Mesothelial cell of epicardium (in vitro differentiated cells): ENCODE results near the gene CALD1. TPM values are rescaled to one million over a fixed set of nuclear protein-coding genes. Genes with fewer than 3 reads are reported as not detected.

Source experiments
- DNase-seq, 2 experiments: peaks; one replicate each; pipeline ENCODE4 v3.0.0; 2021; ENCODE audit warnings: low spot score in 2 of 2; ENCODE audit not compliant: unreplicated experiment in 2 of 2
- H3K27ac Mint-ChIP-seq: 2 replicates; pipeline ENCODE4 v1.8.0; 2021; ENCODE audit warnings: mixed read lengths
- H3K27me3 Mint-ChIP-seq: 2 replicates; pipeline ENCODE4 v1.8.0; 2021; ENCODE audit warnings: low read depth, mixed read lengths
- H3K36me3 Mint-ChIP-seq: 2 replicates; pipeline ENCODE4 v1.8.0; 2021; ENCODE audit warnings: mixed read lengths
- H3K4me1 Mint-ChIP-seq: 2 replicates; pipeline ENCODE4 v1.8.0; 2021; ENCODE audit warnings: mixed read lengths
- H3K4me3 Mint-ChIP-seq: 2 replicates; pipeline ENCODE4 v1.8.0; 2021; ENCODE audit warnings: mild to moderate bottlenecking, moderate library complexity, mixed read lengths
- H3K9me3 Mint-ChIP-seq: 2 replicates; pipeline ENCODE4 v1.8.0; 2021; ENCODE audit warnings: mixed read lengths
- total RNA-seq: library from RNA; stranded (reverse); gene quantifications from 3 replicates; pipeline ENCODE4 v1.2.1, GENCODE V29; 2021
- TF ChIP-seq, protein P1 (sequence below): fragments of 200-600 bp; sonication (generic); IDR thresholded peaks from one replicate; pipeline ENCODE4 v1.5.0; 2021; ENCODE audit warnings: antibody characterized with exemption; ENCODE audit not compliant: unreplicated experiment

The CALD1 gene
- total RNA-seq, 1 donor from 2014 or later, result 191 TPM

GRCh38 chr7:134933460-134934068 is 154.1 kb downstream of the CALD1 start:
- Mint-ChIP-seq H3K36me3 (peaks cover 68% of the 10 kb centered on the region), H3K4me1 (peaks cover 20% of the 10 kb centered on the region), H3K4me3 (no peak overlapping the region), H3K9me3 (peaks cover 10% of the 10 kb centered on the region), H3K27ac (peak overlapping the region; percentile 3), H3K27me3 (no peaks in the 10 kb centered on the region)
- TF ChIP-seq, protein P1, sequence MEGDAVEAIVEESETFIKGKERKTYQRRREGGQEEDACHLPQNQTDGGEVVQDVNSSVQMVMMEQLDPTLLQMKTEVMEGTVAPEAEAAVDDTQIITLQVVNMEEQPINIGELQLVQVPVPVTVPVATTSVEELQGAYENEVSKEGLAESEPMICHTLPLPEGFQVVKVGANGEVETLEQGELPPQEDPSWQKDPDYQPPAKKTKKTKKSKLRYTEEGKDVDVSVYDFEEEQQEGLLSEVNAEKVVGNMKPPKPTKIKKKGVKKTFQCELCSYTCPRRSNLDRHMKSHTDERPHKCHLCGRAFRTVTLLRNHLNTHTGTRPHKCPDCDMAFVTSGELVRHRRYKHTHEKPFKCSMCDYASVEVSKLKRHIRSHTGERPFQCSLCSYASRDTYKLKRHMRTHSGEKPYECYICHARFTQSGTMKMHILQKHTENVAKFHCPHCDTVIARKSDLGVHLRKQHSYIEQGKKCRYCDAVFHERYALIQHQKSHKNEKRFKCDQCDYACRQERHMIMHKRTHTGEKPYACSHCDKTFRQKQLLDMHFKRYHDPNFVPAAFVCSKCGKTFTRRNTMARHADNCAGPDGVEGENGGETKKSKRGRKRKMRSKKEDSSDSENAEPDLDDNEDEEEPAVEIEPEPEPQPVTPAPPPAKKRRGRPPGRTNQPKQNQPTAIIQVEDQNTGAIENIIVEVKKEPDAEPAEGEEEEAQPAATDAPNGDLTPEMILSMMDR, result no peak
- no peak for DNase-seq

- H3K27ac Mint-ChIP-seq, result peak overlapping the region; percentile 57
- H3K4me3 Mint-ChIP-seq, result no peak overlapping the region
- DNase-seq, result no peak
- H3K36me3 Mint-ChIP-seq, result peaks cover 55% of the 10 kb centered on the region
- peaks cover 41% of the 10 kb centered on the region for H3K4me1 Mint-ChIP-seq
- peaks cover 6% of the 10 kb centered on the region for H3K9me3 Mint-ChIP-seq
- TF ChIP-seq, protein P1, result no peak
- H3K27me3 Mint-ChIP-seq, result no peaks in the 10 kb centered on the region
Observed at GRCh38 chr7:134935701-134936100, 156.3 kb downstream of the CALD1 start.

GRCh38 chr7:134936893-134937510 is 157.6 kb downstream of the CALD1 start:
- Mint-ChIP-seq H3K27ac (peak overlapping the region; percentile 57), H3K4me3 (no peak overlapping the region), H3K27me3 (no peaks in the 10 kb centered on the region), H3K9me3 (peaks cover 2% of the 10 kb centered on the region), H3K4me1 (peaks cover 54% of the 10 kb centered on the region), H3K36me3 (peaks cover 51% of the 10 kb centered on the region)
- no peak for DNase-seq
- TF ChIP-seq, protein P1, result no peak

- Mint-ChIP-seq H3K27ac (peak overlapping the region; percentile 81), H3K27me3 (no peaks in the 10 kb centered on the region), H3K4me3 (no peak overlapping the region), H3K36me3 (peaks cover 46% of the 10 kb centered on the region), H3K9me3 (no peaks in the 10 kb centered on the region), H3K4me1 (peaks cover 55% of the 10 kb centered on the region)
- DNase-seq, result no peak
- TF ChIP-seq, protein P1, result no peak
Observed at GRCh38 chr7:134938141-134938540, 158.7 kb downstream of the CALD1 start.

DNA sequence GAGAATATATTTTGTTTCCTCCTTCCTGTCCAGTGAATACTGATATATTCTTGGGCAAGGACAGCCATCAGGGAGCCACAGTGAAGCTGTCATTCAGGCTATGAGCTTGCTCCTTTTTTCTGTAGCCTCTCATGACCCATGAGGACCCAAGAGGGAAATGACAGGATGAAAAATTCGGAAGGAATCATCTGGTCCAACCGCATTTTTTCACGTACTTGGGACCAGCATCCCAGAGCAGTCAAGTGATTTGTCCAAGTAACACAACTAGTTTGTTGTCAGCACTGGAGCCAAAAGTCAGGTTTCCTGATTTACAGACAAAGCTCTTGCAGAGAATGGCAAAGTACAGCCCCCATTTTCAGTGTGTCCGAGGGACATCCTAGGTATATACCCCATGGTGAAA is 159.7 kb downstream of the CALD1 start:
- Mint-ChIP-seq H3K36me3 (peaks cover 41% of the 10 kb centered on the region), H3K27ac (peak overlapping the region; percentile 81), H3K4me3 (no peak overlapping the region), H3K27me3 (no peaks in the 10 kb centered on the region), H3K4me1 (peaks cover 55% of the 10 kb centered on the region), H3K9me3 (no peaks in the 10 kb centered on the region)
- TF ChIP-seq, protein P1, result no peak
- no peak for DNase-seq
